Left renal pelvis (tissue), 4 donors: ENCODE measurements around the gene SULT1A4. TPM values are rescaled to one million over a fixed set of nuclear protein-coding genes. Genes with fewer than 3 reads are reported as not detected.
"Not testable (repeated sequence)": the region's sequence is repeated elsewhere in the genome, so short reads cannot be mapped to it uniquely, and the experiment has no call there.

Source experiments
- DNase-seq, 4 donors: peaks; one replicate each; pipeline ENCODE4 v3.0.0-alpha.2; 2013; ENCODE audit warnings: low read depth in 4 of 4, low spot score in 3 of 4
- polyA plus RNA-seq, 4 donors: library from polyadenylated mRNA; unstranded; fragments of 120-200 nt; gene quantifications; one replicate each; pipeline ENCODE4 v1.2.1, GENCODE V29; 2013; ENCODE audit not compliant: insufficient read length in 4 of 4

Gene SULT1A4
- 10 to 100 TPM; 14.6 to 28.3 (median 17.1) TPM for polyA plus RNA-seq

DNA sequence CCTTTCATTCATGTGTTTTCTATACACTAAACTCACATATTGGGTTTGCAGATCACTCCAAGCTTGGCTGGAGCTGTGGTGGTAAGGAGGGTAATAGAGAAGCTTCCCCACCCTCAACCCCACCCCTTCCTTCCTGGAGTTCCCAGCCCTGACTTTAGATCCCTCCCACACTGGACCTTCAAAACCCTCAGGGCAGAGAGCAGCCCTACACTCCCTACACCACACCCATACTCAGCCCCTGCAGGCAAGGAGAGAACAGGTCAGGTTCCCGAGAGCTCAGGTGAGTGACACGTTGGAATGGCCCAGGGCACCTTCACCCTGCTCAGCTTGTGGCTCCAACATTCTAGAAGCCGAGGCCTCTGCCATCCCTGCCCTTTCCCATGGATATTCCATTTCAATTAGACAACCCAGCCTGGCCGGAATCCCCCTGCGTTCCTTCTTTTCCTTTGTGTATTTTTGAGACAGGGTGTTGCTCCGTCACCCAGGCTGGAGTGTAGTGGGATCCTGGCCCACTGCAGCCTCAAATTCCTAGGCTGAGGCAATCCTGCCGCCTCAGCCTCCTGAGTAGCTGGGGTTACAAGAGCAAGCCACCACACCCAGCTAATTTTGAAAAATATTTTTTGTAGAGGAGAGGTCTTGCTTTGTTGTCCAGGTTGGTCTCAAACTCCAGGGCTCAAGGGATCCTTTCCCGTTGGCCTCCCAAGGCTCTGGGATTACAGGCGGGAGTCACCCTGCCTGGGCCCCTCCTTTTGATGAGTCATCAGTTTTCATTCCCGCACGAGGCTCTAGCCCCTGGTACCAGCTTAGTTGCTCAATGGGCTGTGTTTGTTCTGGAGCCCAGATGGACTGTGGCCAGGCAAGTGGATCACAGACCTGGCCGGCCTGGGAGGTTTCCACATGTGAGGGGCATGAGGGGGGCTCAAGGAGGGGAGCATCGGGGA lies at the start of gene SULT1A4:
Gene SULT1A4, plus strand, starts transcription at position 208 of the 941 bp plus-strand sequence. CDS start 1,473 bp downstream, outside the sequence.
- DNase-seq, result not testable (repeated sequence)

- not testable (repeated sequence) for DNase-seq
These were observed 36.1 kb upstream of the SULT1A4 start for GRCh38 chr16:29423587-29423986.

GRCh38 chr16:29425390-29425789 lies 34.3 kb upstream of the SULT1A4 start:
- not testable (repeated sequence) for DNase-seq

DNA sequence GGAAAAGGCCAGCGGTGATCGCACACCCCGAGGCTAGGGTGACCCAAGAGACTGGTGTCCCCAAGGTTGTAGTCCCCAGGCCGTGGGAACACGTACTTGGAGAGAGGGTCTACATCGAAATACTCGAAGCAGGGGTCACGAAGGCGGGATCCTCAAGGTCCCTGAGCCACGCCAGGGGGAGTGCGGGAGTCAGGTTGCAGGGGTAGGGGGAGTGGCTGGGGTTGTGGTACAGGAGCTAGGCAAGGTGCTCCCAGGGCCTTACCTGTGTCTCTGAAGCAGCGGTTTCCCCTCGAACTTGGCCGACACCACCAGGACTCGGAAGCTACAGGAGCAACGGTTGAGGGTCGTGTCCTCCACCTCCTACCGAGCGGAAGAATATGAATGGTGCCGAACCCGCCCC lies 6.0 kb upstream of the SULT1A4 start:
- not testable (repeated sequence) for DNase-seq

DNA sequence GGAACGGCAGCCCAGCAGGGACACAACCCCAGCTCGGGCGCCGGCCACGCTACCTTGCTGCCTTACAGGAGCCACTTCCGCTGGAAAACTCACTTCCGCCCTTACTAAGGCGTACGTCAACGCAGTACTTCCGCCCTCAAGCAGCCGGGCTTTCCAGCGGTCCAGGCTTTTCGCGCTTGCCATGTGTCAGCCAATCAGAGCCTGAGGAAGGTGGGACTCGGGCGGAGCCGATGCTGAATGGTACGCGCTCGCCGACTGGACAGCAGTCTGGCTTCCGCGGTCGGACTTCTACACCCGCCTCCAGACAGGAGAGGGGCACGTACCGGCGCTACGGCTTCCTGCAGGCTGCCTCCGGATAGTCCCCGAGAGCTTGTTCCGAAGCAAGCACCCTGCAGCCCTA lies 5.4 kb upstream of the SULT1A4 start, which contains the start of the genes BOLA2 and SLX1B:
Gene BOLA2, minus strand, starts transcription at position 83 of the 400 bp plus-strand sequence. CDS start 98 bp downstream, outside the sequence.
Gene SLX1B, plus strand, starts transcription at position 265 of the 400 bp plus-strand sequence.
- DNase-seq, result not testable (repeated sequence)

DNA sequence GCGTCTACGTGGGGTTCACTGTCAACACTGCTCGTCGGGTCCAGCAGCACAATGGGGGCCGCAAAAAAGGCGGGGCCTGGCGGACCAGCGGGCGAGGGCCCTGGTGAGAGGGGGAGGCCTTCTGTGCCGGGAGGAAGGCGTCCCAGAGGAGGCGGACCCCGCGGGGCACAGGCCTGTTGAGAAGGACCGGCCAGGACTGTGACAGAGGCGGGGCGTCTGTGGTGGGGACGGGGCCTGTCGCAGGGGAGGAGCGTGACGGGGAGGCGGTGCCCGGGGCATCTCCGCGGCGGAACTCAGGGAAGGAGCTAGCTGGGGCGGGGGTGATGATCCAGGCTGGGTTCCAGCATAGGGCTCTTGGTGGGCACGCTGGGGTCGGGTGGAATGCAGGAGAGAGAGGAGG lies 4.9 kb upstream of the SULT1A4 start:
- not testable (repeated sequence) for DNase-seq

GRCh38 chr16:29457660-29458059 lies 2.1 kb upstream of the SULT1A4 start:
- DNase-seq, result not testable (repeated sequence)

GRCh38 chr16:29460647-29461030 lies 926 bp downstream of the SULT1A4 start:
- DNase-seq, result not testable (repeated sequence)

DNA sequence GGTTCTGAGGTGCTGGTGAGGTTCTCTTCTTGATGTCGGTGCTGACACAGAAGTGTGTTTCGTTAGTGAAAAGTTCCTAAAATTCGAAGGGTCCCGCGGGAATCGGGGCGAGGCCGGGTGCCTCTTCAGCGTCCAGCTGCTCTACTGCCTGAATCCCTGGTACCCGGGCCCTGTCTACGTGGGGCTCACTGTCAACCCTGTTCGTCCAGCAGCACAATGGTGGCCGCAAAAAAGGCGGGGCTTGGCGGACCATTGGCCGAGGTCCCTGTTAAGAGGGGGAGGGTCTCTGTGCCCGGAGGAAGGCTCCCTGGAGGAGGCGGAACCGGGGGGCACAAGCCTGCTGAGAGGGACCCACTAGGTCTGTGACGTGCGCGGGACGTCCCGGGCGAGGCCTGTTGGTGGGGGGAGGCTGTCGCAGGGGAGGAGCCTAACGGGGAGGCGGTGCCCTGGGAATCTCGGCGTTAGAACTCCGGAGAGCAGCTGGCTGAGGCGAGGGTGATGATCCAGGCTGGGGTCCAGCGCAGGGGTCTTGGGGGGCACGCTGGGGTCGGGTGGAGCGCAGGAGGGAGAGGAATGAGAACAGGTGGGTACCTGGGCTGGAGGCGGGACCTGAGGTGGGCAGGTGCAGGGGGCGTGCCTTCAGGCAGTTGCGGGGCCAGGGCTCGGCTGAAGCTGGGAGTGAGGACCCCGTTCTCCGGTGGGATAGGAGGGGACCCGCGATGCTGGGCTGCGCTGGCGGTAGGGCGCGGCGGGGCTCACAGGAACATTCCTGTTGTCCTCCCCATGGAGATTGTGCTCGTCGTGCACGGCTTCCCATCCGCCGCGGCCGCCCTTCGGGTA lies 6.5 kb downstream of the SULT1A4 start:
- not testable (repeated sequence) for DNase-seq

DNA sequence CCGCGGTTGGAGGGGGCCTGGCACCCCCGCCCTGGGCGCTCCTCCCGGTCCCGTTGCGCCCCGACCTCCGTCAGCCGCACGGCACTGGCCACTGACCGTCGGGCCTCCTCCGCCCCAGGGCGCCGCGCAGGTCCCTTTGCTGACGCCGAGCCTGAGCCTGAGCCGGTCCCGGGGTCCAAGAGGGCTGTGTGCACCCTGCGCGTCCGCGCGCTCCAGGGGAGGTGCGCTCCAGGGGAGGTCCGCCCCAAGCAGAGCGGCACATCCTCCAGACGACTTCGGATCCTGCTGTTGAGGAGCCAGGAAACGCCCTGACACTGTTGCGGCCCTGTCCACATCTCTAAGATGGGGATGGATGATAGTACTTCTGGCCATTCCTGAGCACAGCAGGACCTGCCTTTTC lies 7.2 kb downstream of the SULT1A4 start:
- DNase-seq, result not testable (repeated sequence)

DNA sequence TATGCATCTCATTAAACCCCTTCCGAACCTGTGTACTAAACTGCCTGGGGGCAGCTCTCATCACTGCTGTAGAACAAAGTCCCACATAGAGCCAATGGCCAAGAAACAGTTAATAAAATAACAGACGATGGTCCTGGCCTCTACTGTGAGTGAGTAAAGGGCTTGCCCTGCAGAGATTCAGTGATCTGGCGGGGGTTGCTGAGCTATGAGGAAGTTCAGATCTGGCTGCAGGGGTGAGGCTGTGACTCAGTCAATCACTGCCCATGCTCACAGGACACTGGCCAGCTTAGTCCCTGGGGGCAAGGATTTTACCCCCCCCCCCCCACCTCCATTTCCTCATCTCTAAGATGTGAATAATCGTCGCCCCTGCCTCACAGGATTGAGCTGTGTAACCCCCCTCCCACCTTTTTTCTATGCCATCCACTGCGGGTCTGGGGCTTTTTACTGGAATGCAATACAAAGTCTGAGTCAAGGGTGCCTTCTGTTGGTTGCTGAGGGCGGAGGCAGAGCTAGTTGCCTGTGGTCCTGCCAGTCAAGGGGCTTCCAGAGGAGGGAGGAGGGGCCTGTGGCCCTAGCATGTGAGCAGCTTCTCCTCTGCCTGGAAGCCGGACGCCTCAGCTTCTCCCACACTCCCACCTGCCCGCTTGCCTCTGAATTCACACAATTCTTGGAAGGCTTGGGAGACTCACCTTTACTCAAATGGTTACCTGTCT lies 8.1 kb downstream of the SULT1A4 start:
- DNase-seq, result not testable (repeated sequence)

DNA sequence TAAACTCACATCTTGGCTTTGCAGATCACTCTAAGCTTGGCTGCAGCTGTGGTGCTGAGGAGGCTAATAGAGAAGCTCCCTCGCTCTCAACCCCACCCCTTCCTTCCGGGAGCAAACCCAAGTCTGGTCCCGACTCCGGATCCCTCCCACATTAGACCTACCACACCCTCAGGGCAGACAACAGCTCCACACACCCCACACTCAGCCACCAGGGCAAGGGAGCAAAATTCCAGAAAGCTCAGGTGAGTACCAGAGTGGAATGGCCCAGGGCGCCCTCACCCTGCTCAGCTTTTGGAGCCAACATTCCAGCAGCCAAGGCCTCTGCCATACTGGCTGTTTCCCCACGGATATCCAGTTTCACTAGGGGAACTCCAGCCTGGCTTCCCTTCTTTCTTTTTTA lies 9.9 kb downstream of the SULT1A4 start:
- not testable (repeated sequence) for DNase-seq

DNA sequence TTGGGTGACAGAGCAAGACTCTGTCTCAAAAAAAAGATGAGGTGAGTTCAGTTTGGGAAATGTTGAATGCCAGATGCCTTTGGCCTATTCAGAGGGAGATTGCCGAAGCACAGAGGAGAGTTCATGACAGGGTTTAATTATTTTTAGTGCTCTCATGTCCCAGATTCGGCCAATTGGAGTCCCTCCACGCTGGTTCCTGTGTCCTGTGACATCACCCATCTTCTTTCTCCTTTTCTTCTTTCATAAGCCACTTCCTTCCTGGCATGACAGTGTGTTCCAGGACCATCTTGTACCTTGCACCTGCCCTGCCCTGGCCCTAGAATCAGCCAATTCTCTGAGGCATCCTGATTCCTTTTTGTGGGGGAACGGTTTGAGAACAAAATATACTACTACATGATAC lies 12.4 kb downstream of the SULT1A4 start:
- DNase-seq, result not testable (repeated sequence)

GRCh38 chr16:29482276-29482675 lies 22.6 kb downstream of the SULT1A4 start:
- not testable (repeated sequence) for DNase-seq

DNA sequence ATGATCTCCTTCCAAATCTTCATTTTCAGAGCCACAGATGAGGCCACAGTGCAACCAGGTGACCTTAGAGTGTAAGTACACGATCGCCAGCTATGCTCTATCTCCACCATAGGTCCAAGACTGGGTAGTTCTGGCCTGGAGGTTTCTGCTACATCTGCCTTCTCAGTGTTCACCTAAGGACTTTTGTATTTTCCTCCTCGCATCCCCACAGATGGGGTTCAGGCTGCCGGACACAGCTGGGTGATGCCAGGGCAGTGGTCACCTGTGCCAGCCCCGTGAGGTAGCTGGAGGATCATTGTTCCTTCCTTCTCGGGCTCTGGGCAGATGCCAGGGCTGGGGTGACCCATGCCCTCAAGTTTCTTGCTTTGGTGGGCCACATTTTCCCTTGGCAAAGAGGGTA lies 46.6 kb downstream of the SULT1A4 start, which contains the start of gene NPIPB12:
Gene NPIPB12, minus strand, starts transcription at position 101 of the 400 bp plus-strand sequence.
- DNase-seq, result not testable (repeated sequence)

Other genes starting within 250 kb of the SULT1A4 start
- gene NPIPB11, start 53.2 kb upstream of the SULT1A4 start, polyA plus RNA-seq, result 1 to 10 TPM in 3 of 4 donors, under 1 TPM in 1; 0.67 to 2.2 (median 1.9) TPM
- gene BOLA2, start 5.6 kb upstream of the SULT1A4 start, polyA plus RNA-seq, result 10 to 100 TPM in 1 of 4 donors, 1 to 10 TPM in 3; 4.7 to 14.3 (median 6.8) TPM
- 10 to 100 TPM in 1 of 4 donors, 1 to 10 TPM in 3; 3.3 to 16.7 (median 6.8) TPM for gene SLX1B, start 5.4 kb upstream of the SULT1A4 start, polyA plus RNA-seq
- gene NPIPB12, start 46.5 kb downstream of the SULT1A4 start, polyA plus RNA-seq, result 10 to 100 TPM; 14.5 to 64.5 (median 43.6) TPM
- gene SPN, start 203.3 kb downstream of the SULT1A4 start, polyA plus RNA-seq, result 1 to 10 TPM; 2.0 to 3.4 (median 2.4) TPM
- 100 to 1,000 TPM in 3 of 4 donors, 10 to 100 TPM in 1; 89.1 to 190 (median 133) TPM for gene QPRT, start 219.3 kb downstream of the SULT1A4 start, polyA plus RNA-seq